ENCODE results near the gene TYW5. TPM values are rescaled to one million over a fixed set of nuclear protein-coding genes. Genes with fewer than 3 reads are reported as not detected.
A peak's percentile ranks its signal among the peaks of the same experiment; 100 is the strongest.

The TYW5 gene
- total RNA-seq, 4 donors from 2014 or later: 6.3 to 8.2 (median 7.3) TPM

DNA sequence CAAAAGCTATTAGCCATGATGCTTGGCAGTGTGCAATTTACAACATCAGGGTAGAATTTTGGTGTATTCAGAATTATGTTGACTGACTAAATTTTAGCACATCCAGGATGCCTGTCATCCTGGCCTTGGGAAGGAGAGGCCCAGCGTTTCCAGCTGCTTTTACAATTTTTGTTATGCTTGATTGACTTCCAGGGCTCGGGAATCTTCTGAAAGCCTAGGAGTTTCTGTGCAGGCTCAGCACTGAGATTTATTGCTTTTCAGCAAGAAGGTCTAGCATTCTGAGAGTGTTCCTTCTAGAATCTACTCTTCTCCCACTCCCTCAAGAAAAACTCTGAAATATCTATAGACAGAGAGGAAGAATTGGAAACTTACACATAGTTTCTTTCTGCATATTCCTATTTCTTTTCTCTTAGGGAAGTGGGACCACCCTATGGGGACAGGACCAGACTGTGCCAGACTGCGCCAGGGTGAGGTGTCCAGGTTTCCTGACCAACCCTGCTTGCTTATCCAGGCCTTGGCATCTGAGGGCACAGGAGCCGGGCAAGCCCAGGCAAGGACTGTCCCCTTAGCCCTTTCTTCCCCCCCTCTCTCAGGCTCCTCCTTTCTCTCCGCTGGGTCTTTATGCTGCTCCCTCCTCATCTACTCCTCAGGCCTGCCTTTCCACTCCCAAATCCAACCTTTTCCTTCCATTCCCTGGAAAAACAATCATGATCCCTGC, 27.0 kb upstream of the TYW5 start:
- H3K4me3 ChIP-seq (ENCODE audit: low read depth, poor library complexity, severe bottlenecking): no peak overlapping the region
- 69 to 89% methylated on average over 5 of the region's 5 CpGs for WGBS, 2 donors
- DNase-seq (ENCODE audit: low spot score in 2 of 2): no peak
- intact Hi-C loops (cut with DNase I; ENCODE audit: low total_unique reads): loop anchor here (5.0 kb wide), 1 partner anchor 500 kb away; no protein-coding TSS in a partner anchor
- TF ChIP-seq POLR2A (IDR thresholded peaks at IDR 0.05): no peak
- no peak for TF ChIP-seq CTCF (IDR thresholded peaks at IDR 0.05)

DNA sequence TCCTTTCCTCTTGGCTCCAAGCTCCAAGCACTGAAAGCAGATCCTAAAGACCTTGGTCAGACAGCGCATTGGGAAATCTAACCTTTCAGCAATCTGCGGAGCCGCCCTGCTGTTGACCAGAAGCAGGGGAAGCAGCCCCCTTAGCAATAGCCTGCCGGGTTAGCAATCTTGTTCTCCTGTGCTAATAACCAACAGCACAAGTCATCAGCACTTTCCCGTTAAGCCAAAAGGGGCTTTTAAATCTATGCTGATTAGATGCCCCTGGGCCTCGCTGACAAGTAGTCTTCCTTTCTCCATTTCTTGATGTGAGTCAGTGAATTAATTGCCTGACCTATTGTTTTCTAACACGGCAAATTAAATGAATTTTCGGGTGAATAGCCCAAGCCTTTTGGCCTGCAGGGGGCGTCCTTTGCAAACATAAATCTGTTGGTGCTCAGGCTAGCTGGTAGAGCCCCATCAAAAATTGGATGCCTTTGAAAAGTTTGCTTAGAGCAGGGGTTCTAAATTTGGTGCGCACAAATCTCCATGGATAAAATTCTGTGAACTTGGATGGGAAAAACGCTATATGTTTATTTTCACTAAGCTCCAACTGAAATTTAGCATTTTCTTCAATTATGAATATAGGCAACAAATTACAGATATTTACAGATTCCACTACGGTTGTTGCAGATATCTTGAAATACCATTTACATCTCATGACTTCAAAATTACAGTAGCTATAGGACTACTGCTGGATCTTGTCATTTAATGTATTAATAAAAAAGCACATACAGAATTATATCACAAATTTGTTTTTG, 24.7 kb upstream of the TYW5 start:
- 16 to 23% methylated on average over 12 of the region's 12 CpGs for WGBS, 2 donors
- H3K4me3 ChIP-seq (ENCODE audit: low read depth, poor library complexity, severe bottlenecking): no peak overlapping the region
- intact Hi-C loops (cut with DNase I; ENCODE audit: low total_unique reads): loop anchor here (5.0 kb wide), 1 partner anchor 502 kb away; no protein-coding TSS in a partner anchor
- DNase-seq (ENCODE audit: low spot score in 2 of 2): peak; percentile 81 to 97
- TF ChIP-seq POLR2A (IDR thresholded peaks at IDR 0.05): no peak
- TF ChIP-seq CTCF (IDR thresholded peaks at IDR 0.05): peak in 1 of 3 donors; percentile 86

DNA sequence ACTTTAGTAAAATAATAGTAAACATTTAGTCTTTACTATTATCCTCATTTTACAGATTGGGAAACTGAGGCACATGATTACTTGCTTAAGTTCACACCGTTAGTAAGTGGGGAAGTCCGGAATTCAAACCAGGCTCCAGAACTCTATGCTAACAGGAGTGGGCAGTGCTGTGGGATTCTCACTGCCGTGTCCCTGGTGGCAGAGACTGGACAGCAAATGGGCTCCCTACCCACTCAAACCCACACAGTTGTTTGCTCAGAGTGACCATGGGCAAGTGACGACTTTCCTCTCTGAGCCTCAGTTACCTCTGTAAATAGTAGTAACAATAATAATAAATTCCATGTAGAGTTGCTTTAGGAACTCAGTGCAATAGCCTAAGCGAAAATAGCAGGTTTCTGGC, 24.1 kb upstream of the TYW5 start:
- intact Hi-C loops (cut with DNase I; ENCODE audit: low total_unique reads): no loop called here
- WGBS, 2 donors: 65 to 78% methylated on average over 5 of the region's 5 CpGs

GRCh38 chr2:199977984-199978415, 22.7 kb upstream of the TYW5 start:
- TF ChIP-seq CTCF (IDR thresholded peaks at IDR 0.05) (no peak), POLR2A (IDR thresholded peaks at IDR 0.05) (no peak)
- no peak for DNase-seq (ENCODE audit: low spot score in 2 of 2)
- intact Hi-C loops (cut with DNase I; ENCODE audit: low total_unique reads): no loop called here
- no peak overlapping the region for H3K4me3 ChIP-seq (ENCODE audit: low read depth, poor library complexity, severe bottlenecking)

More for the DNA sequence above, 24.1 kb upstream of the TYW5 start:
- H3K4me3 ChIP-seq (ENCODE audit: low read depth, poor library complexity, severe bottlenecking): no peak overlapping the region
- TF ChIP-seq CTCF (IDR thresholded peaks at IDR 0.05) (no peak), POLR2A (IDR thresholded peaks at IDR 0.05) (no peak)
- no peak for DNase-seq (ENCODE audit: low spot score in 2 of 2)

GRCh38 chr2:199975273-199975895, 20.1 kb upstream of the TYW5 start:
- intact Hi-C loops (cut with DNase I; ENCODE audit: low total_unique reads): no loop called here
- DNase-seq (ENCODE audit: low spot score in 2 of 2): no peak

More at GRCh38 chr2:199975273-199975895, 20.1 kb upstream of the TYW5 start:
- WGBS, 2 donors: 88 to 90% methylated on average over 3 of the region's 3 CpGs
- TF ChIP-seq POLR2A (IDR thresholded peaks at IDR 0.05) (no peak), CTCF (IDR thresholded peaks at IDR 0.05) (no peak)
- no peak overlapping the region for H3K4me3 ChIP-seq (ENCODE audit: low read depth, poor library complexity, severe bottlenecking)
